Measurements from ENCODE around the gene SLC16A12.
"Not testable (repeated sequence)": the region's sequence is repeated elsewhere in the genome, so short reads cannot be mapped to it uniquely, and the experiment has no call there.

Gene SLC16A12

DNA sequence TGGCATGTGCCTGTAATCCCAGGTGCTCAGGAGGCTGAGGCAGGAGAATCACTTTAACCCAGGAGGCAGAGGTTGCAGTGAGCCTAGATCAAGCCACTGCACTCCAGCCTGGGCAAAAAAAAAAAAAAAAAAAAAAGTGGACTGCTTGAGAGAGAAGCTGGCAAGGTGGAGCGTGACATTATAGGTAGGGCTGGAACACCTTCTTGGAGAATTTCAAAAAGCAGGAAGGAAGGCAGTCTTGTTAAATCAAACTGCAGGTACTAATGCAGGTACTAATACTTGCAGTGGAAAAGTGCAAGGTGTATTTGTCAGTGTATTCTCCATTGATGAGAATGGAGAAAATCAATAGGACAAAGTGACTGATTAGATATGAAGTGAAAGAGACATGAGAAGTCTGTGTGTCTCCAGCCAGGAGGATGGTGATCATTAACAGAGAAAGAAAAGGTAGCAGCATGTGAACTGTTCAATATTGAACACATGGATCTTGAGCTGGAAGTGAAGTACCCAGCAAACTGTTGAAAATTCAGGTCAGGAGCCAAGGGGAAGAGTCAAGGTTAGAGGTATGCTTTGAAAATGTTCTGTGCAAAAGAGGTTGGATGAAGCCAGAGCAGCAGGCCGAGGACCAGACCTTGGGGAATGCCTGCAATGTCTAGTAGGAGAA lies 12.6 kb upstream of the SLC16A12 start:
- no peak for DNase-seq

DNA sequence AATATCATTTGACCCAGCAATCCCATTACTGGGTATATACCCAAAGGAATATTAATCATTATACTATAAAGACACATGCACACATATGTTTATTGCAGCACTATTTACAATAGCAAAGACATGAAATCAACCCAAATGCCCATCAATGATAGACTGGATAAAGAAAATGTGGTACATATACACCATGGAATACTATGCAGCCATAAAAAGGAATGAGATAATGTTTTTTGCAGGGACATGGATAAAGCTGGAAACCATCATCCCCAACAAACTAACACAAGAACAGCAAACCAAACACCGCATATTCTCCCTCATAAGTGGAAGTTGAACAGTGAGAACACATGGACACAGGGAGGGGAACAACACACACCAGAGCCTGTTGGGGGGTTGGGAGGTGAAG lies 11.3 kb upstream of the SLC16A12 start:
- DNase-seq = not testable (repeated sequence)

GRCh38 chr10:89543841-89544240 lies 8.4 kb upstream of the SLC16A12 start:
- no peak for DNase-seq

DNA sequence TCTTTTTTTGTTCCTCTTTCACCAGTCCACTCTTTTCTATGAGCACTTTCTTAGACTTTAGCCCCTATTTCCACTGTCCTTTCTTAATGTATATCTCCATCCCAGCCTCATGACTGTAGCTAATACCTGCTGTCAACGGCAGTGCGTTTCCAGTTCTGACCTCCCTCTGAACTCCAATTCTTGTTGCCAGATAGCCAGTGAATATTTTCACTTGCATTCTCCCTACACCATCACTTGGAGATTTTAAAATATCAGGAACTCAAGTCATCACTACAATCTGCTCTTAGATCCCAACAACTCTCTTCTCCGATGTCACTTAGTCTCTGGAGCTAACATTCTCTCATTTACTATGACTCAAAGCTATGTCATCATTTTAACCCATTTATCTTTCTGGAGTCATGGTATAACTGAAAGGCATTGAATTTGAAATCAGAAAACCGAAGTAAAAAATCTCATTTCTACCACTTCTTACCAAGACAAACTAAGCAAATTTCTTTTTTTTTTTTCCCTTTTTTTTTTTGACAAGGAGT lies 5.1 kb upstream of the SLC16A12 start:
- no peak for DNase-seq

DNA sequence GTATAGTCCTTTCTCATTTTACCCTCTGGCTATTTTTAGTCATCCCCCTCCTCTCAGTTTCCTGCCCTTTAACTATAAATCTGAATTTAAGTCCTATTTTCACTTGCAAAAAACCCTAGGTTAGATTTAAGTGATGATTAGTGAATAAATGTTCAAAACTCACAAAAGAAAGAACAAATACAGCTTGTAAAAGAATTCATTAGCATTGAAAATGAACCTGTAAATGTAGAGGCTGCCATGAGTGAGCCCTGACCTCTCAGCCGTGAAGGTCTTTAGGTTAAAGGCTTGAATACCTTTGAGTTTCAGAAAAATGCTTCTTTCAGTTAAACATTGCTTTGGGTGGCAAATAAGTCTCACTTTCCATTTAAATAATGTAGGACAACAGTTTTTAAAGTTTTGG lies 2.0 kb upstream of the SLC16A12 start:
- no peak for DNase-seq

DNA sequence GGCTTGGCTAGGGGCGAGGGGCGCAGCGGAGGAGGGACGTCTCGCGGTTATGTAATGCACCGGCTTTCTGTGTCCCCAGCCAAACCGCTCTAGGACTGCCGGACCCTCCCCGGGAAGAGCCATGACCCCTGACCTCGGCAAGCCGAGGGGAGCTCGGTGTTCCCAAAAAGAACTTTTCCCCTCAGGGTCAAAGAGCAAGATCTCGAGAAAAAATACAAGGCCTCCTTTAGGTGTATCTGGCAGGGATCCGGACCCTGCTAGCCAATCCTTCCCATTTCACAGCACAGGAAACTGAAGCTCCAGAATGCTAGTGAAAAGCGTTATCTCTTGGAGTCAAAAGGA lies 590 bp upstream of the SLC16A12 start:
- no peak for DNase-seq

DNA sequence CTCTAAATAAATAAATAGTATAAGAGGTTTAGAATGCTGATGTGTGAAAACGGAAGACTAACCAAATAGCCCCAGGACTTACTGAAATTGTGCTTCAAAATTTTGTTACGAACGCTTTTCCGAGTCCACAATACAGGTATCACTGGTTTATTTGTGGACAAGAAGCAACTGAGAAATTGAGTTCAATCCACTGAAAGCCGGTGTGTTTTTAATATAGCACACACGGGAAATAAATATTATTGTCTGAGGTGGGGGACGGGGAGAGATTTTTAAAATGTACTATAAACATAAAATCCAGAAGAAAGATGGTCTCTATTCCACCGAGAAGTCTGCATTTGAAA lies 598 bp downstream of the SLC16A12 start:
- no peak for DNase-seq

GRCh38 chr10:89532476-89532875 lies 2.9 kb downstream of the SLC16A12 start:
- no peak for DNase-seq

DNA sequence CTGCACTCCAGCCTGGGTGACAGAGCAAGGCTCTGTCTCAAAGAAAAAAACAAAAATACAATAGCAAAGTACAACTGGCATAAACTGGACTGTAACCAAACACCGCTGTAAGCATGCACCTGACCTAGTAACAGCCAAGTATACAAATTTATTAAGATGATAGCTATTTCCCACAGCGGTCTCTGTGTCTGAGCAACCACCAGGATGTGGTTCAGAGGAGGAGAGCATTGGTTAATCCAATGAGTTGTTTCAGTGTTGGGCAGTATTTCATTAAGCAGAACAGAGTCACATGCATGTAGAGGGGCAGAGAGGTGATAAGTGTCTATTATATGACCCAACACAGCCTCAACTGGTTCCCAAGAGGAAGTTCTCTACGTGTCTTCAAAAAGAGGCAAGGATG lies 4.0 kb downstream of the SLC16A12 start:
- no peak for DNase-seq

- DNase-seq = not testable (repeated sequence)
These were observed 5.7 kb downstream of the SLC16A12 start for GRCh38 chr10:89529711-89530110.

DNA sequence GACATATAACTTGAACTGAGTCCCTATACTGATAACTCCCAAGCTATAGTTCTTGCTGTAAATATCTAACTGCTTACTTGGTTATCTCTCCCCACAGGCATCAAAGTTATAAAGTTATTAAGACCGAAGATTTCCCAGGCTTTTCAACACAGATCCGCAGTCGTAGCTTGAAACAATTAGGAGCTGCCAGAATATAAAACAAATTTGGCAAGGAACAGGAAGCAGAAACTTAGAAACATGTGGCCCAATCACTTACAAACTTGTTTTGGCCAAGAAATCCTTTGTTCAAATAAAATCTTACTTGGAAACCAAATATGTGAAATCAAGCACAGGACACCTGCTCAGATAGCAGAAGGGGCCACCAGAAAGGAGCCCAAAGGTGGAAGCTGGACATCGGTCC lies 9.0 kb downstream of the SLC16A12 start:
- DNase-seq = no peak

- DNase-seq = no peak
These were observed 9.8 kb downstream of the SLC16A12 start for GRCh38 chr10:89525556-89525955.

DNA sequence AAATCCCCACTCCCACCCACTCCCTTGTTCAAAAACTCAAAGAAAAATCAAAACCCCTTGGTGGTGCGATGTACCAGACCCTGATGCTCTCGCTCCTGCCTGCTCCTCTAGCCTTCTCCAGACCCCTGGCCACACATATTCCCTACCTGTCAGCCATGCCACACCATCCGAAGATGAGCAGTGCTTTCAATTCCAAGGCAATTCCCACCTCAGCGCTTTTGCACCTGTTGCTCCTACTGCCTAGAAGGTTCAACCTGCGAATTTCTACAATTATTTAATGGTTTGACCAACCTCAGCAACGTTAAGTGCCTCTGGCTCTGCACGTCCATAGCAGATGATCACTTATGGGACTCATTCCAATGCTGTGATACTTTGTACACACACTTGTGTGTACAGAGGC lies 11.1 kb downstream of the SLC16A12 start:
- DNase-seq = no peak

DNA sequence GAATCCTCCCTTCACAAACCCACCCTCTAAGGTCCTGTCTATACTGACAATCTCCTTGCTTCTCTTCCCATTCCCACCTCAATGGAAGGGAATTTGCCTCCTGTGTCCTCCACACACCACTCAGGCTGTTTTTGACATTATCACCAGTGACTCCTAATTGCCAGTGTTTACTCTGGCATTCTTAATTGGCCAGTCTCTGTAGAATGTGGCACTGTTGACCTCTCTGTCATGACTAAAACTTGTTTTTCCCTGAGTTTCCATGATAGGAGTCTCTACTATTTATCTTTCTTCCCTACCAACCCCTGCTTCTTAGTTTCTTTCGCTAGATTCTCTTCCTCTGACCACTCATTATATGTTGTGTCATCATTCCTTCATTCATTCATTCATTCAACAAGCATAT lies 12.1 kb downstream of the SLC16A12 start:
- no peak for DNase-seq

- DNase-seq = no peak
These were observed 12.9 kb downstream of the SLC16A12 start for GRCh38 chr10:89522463-89522862.

GRCh38 chr10:89521368-89521767 lies 14.0 kb downstream of the SLC16A12 start:
- no peak for DNase-seq

- no peak for DNase-seq
These were observed 14.7 kb downstream of the SLC16A12 start for GRCh38 chr10:89520706-89521105.

DNA sequence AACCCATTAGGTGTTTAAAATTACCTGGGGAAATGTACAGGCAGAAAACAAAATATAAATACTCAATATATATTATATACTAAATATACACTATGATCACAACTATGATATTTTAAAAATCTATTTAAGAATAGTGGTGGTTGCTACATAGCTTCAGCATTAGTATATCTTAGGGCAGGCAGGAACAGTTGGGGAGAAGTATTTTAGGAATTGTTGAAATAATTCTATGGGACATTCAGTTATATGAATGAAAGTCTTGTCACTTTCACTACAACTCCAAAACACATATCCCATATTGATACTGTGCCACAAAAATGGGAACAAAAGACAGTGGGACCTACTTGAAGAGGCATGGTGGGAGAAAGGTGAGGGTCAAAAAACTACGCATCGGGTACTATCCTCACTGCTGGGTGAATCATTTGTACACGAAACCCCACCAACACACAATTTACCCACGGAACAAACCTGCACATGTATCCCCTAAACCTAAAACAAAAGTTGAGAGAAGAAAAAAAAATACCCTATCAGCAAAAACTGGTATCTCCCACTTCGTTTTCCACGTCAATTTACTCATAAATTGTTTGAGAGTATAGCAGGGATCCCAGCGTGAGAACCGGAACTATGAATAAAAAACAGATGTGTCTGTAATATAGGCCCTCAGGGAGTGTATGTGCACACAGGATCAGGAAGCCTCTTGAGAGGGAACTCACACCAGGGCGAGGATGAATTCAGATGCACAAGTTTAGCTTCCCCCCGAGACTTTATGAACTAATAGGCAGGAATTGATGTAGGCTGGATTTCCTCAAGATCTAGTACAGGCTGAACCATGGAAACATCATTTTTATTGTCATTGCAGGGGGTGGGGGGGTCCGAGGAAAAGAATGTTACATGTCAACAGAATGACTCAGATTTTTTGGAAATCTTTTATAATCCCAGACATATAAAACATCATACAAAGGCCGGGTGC lies 16.2 kb downstream of the SLC16A12 start:
- DNase-seq = no peak

DNA sequence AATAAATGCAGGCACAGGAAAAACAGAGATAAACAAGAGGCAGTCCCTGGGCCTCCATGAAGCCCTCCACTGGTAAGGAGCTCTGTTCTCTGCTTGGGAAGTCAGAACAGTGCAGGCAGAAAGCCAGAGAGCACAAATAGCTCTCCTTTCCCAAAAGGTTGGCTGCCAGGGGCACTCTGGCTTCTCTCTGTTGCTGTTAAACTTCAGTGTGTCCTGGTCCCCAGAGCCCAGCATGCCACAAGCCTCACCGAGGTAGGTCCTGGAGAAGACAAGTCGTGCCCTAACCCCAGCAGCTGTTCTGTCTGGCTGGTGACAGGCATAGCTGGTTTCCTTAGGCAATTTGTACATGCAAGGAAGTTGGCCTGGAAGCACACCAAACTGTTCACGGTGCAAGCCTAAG lies 17.3 kb downstream of the SLC16A12 start:
- DNase-seq = no peak

DNA sequence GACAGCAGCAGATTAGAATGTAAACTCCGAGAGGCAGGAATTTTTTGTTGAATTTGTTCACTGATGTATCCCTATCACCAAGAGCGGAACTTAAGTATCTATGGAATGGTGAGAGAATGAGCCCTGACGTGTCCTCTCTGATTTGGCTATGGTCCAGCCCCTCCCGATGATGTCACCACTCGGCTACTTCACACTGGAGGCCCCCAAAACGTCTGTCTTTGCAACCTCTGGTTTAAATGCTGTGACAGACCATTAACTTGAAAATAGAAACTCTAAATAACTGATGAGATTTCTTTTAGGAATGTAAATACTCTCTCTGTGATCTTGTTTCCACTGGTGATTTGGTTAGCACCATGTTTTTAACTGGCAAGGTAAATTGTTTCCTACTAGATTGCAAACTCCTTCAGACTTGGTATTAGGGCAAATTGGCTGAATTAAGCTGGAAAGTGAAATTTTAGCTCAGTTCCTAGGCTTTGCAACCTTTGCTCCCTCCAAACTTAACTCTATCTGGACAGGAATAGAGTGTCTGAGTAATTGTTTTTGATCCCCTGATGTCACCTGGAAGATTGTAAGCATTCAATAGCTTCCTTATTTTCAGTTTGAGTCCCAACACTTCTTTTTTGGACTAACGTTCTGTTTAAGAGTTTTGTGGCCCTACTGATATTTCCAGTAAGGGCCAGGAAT lies 19.1 kb downstream of the SLC16A12 start:
- no peak for DNase-seq

- DNase-seq = no peak
These were observed 20.2 kb downstream of the SLC16A12 start for GRCh38 chr10:89515031-89515841.

- no peak for DNase-seq
These were observed 22.2 kb downstream of the SLC16A12 start for GRCh38 chr10:89513206-89513605.
